SH-SY5Y (cell line): ENCODE data around the gene RNU6-9.

ENCODE experiments used
- GATA2 ChIP-seq: IDR thresholded peaks from 2 replicates; pipeline ENCODE4 v1.6.1; 2011; ENCODE audit warnings: mild to moderate bottlenecking, low read depth, low read length
- GATA3 ChIP-seq: IDR thresholded peaks from 2 replicates; pipeline ENCODE4 v1.6.1; 2011; ENCODE audit warnings: low read depth, mild to moderate bottlenecking, low read length, moderate library complexity

GRCh38 chr19:858868-859843 lies 34.1 kb upstream of the RNU6-9 start, which contains the start of gene CFD:
- TF ChIP-seq GATA3 (no peak), GATA2 (no peak)
